Omental fat pad (tissue), 4 donors: ENCODE results near the gene PIGM. TPM values are rescaled to one million over a fixed set of nuclear protein-coding genes. Genes with fewer than 3 reads are reported as not detected.

Experiments used
- ATAC-seq: fragments of 150-250 bp; one replicate; pipeline ENCODE4 v1.9.1; 2016; ENCODE audit warnings: mild to moderate bottlenecking, moderate library complexity; ENCODE audit not compliant: low FRiP score
- DNase-seq: peaks from one replicate; pipeline ENCODE4 v3.0.0-alpha.2; 2019; ENCODE audit warnings: low spot score
- CTCF ChIP-seq, 3 donors: fragments of 450-650 bp; IDR thresholded peaks; one replicate each; pipeline ENCODE4 v1.5.1; 2016 to 2017; ENCODE audit warnings: antibody characterized with exemption in 3 of 3, mild to moderate bottlenecking in 3 of 3, moderate library complexity in 2 of 3
- total RNA-seq, 4 donors: library from RNA; depleted of rRNA; stranded (reverse); fragments of >200 nt; gene quantifications; one replicate each; pipeline ENCODE4 v1.1.0, GENCODE V29; 2016

Gene PIGM
- total RNA-seq, 4 donors from 2014 or later, result 3.0 to 4.7 (median 4.0) TPM

GRCh38 chr1:159978107-159978398 lies 53.7 kb downstream of the PIGM start:
- no peak for TF ChIP-seq CTCF (IDR thresholded peaks at IDR 0.05)
- ATAC-seq (no peak), DNase-seq (no peak)

GRCh38 chr1:159977364-159978106 lies 54.3 kb downstream of the PIGM start:
- DNase-seq (no peak), ATAC-seq (no peak)
- no peak for TF ChIP-seq CTCF (IDR thresholded peaks at IDR 0.05)

Other genes with a start within 250 kb of the PIGM start
- gene FCRL6, start 229.6 kb downstream of the PIGM start, total RNA-seq, result 1 to 10 TPM in 3 of 4 donors, under 1 TPM in 1; 0.93 to 1.9 (median 1.4) TPM
- gene SLAMF8, start 205.1 kb downstream of the PIGM start, total RNA-seq, result 10 to 100 TPM in 2 of 4 donors, 1 to 10 TPM in 2; 8.9 to 36.0 (median 11.2) TPM
- not detected for gene VSIG8, start 169.3 kb downstream of the PIGM start, total RNA-seq
- 1 to 10 TPM in 1 of 4 donors, under 1 TPM in 2, not detected in 1; 0.84 to 5.3 (median 0.95) TPM for gene CFAP45, start 131.8 kb downstream of the PIGM start, total RNA-seq
- gene TAGLN2, start 106.5 kb downstream of the PIGM start, total RNA-seq, result 100 to 1,000 TPM; 242 to 569 (median 258) TPM
- 10 to 100 TPM in 1 of 4 donors, 1 to 10 TPM in 2, not detected in 1; 4.3 to 11.0 (median 9.4) TPM for gene IGSF9, start 86.4 kb downstream of the PIGM start, total RNA-seq
- 1 to 10 TPM in 2 of 4 donors, under 1 TPM in 1, not detected in 1; 0.56 to 7.2 (median 1.0) TPM for gene SLAMF9, start 77.8 kb downstream of the PIGM start, total RNA-seq
- gene KCNJ10, start 38.2 kb upstream of the PIGM start, total RNA-seq, result not detected
- gene KCNJ9, start 49.5 kb upstream of the PIGM start, total RNA-seq, result not detected
- gene IGSF8, start 66.6 kb upstream of the PIGM start, total RNA-seq, result 10 to 100 TPM; 17.5 to 20.5 (median 18.6) TPM
- 10 to 100 TPM; 45.5 to 91.1 (median 76.3) TPM for gene ATP1A2, start 83.8 kb upstream of the PIGM start, total RNA-seq
- gene ATP1A4, start 119.6 kb upstream of the PIGM start, total RNA-seq, result 1 to 10 TPM in 1 of 4 donors, under 1 TPM in 1, not detected in 2; 0.47 to 1.6 TPM
- under 1 TPM in 2 of 4 donors, not detected in 2; 0.48 to 0.69 TPM for gene CASQ1, start 158.6 kb upstream of the PIGM start, total RNA-seq
- 100 to 1,000 TPM in 3 of 4 donors, 10 to 100 TPM in 1; 89.1 to 214 (median 153) TPM for gene PEA15, start 173.4 kb upstream of the PIGM start, total RNA-seq
- gene DCAF8, start 230.6 kb upstream of the PIGM start, total RNA-seq, result 100 to 1,000 TPM; 101 to 164 (median 134) TPM